SK-N-MC (cell line): ENCODE data around the gene PTPRN2.

Experiments used
- EZH2 ChIP-seq: fragments of 200-600 bp; sonication (generic); IDR thresholded peaks from one replicate; pipeline ENCODE4 v1.6.1; 2017; ENCODE audit warnings: antibody characterized with exemption
- FOXP2 ChIP-seq: optimal IDR thresholded peaks from 2 replicates; pipeline ENCODE3; 2011; ENCODE audit warnings: mild to moderate bottlenecking, moderate library complexity; ENCODE audit not compliant: insufficient read depth; ENCODE audit errors: extremely low read length, control extremely low read depth
- POLR2AphosphoS5 ChIP-seq: IDR thresholded peaks from 2 replicates; pipeline ENCODE4 v1.6.1; 2012; ENCODE audit warnings: mild to moderate bottlenecking, low read depth, low read length, borderline replicate concordance

DNA sequence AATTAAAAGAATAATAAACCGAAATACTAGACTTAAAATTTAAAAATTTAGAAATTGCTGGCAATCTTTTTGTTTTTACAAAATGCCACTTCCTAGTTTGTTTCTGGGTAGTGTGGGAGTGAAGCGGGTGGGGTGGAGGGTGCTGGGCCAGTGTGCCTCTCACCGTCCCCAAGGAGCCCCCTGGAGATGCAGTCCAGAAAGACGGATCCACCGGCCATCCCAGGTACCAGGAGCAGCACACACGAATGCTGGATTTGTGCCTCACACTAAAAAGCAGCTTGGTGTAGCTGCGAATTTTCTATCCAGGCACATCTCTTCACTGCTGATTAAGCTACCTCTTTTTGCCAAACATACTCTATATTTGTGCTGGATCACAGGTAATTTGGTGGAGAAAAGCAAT, 632.7 kb downstream of the PTPRN2 start:
- TF ChIP-seq POLR2AphosphoS5 (no peak), EZH2 (no peak), FOXP2 (no peak)
